ENCODE results near the gene FBLIM1.

The FBLIM1 gene

DNA sequence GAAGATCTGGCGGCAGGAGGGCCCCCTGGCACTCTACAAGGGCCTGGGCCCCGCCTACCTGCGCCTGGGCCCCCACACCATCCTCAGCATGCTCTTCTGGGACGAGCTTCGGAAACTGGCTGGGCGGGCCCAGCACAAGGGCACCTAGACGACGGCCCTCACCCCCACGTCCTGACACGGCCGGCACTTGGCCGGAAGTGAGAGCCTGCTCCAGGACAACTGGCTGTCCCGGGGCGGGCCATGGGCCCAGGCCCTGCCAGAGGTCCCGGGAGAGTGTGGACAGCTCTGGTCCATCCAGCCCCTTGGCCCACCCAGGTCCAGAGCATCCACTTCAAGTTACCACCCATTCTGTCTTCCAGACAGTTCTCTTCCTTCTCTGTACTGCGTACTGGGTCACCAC lies 19.3 kb upstream of the FBLIM1 start:
- Histone ChIP-seq H3K9me3 (ENCODE audit: control insufficient read depth, insufficient read depth, low read depth, low read length) (no peaks in the 10 kb centered on the region), H3K27me3 (ENCODE audit: control insufficient read depth, insufficient read depth, low read length) (no peaks in the 10 kb centered on the region), H3K36me3 (ENCODE audit: control insufficient read depth, insufficient read depth, low read length) (peaks cover 6% of the 10 kb centered on the region), H3K4me3 (ENCODE audit: low read depth, low read length) (no peak overlapping the region), H3K9ac (ENCODE audit: low read length) (no peak overlapping the region), H3K27ac (ENCODE audit: low read depth, low read length) (no peak overlapping the region), H3K4me1 (ENCODE audit: control insufficient read depth, insufficient read depth, low read length) (peaks cover 3% of the 10 kb centered on the region)

DNA sequence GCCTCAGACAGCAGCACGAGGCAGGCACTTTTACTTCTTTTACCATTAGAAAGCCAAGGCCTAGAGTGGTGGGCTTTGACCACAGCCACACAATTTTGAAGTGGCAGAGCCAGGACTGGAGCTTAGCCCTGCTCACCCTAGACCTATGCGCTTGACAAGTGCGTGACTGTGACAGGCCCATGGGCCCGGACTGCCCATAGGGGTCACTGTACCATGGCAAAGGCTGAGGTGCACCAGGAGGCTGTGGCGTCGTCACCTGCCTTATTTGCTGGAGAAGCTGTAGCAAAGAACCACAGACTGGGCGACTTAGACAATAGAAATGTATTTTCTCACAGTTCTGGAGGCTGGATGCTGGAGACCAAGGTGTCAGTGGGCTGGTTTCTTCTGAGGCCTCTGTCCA lies 18.9 kb upstream of the FBLIM1 start:
- no peaks in the 10 kb centered on the region for H3K27me3 ChIP-seq (ENCODE audit: control insufficient read depth, insufficient read depth, low read length)
- H3K4me1 ChIP-seq (ENCODE audit: control insufficient read depth, insufficient read depth, low read length) = peaks cover 3% of the 10 kb centered on the region
- no peaks in the 10 kb centered on the region for H3K9me3 ChIP-seq (ENCODE audit: control insufficient read depth, insufficient read depth, low read depth, low read length)
- H3K27ac ChIP-seq (ENCODE audit: low read depth, low read length) = no peak overlapping the region
- H3K9ac ChIP-seq (ENCODE audit: low read length) = no peak overlapping the region
- 0 out of 2 replicates have a peak, but pooled peaks cover under 1% of the 10 kb centered on the region for H3K36me3 ChIP-seq (ENCODE audit: control insufficient read depth, insufficient read depth, low read length)
- H3K4me3 ChIP-seq (ENCODE audit: low read depth, low read length) = no peak overlapping the region

DNA sequence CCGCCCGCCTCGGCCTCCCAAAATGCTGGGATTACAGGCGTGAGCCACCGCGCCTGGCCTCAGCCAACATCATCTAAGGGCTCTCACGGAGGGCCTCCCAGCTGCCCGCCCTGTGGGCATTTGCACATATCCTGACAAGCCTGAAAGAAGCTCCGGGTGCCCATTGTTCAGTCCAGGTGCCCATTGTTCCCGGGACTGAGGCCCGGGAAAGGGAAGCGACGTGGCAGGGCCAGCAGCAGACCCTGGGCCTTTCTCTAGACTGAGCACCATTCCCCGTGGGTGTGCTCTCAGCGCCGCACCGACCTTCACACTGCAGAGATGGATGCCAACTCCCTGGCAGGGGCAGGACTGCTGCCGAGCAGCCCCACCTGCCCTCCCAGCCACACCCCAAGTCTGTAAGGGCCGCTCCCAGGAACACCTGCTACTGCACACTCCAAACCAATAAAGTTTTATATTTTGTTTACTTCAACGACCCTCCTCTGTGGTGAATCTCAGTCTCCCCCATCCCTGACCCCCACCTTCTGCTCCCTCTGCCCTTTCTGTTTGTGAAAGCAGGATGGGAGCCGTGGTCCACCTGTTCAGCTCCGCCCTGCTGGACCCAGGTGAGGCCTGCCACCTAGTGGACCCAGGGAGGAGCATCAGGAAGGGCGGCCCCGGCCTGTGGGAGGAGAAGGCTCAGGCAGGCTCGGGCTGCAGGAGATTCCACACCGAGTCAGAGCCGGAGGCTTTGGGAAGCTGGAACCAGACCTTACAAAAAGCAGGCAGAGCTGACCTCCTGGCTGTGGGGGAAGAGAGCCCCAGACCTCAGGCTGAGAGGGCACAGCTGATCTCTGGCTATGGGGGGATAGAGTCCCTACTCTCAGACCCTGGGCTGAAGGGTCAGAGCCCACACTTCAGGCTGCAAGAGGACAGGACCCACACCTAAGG lies 17.4 kb upstream of the FBLIM1 start:
- Histone ChIP-seq H3K27ac (ENCODE audit: low read depth, low read length) (no peak overlapping the region), H3K36me3 (ENCODE audit: control insufficient read depth, insufficient read depth, low read length) (no peaks in the 10 kb centered on the region), H3K27me3 (ENCODE audit: control insufficient read depth, insufficient read depth, low read length) (no peaks in the 10 kb centered on the region), H3K9me3 (ENCODE audit: control insufficient read depth, insufficient read depth, low read depth, low read length) (no peaks in the 10 kb centered on the region), H3K9ac (ENCODE audit: low read length) (no peak overlapping the region), H3K4me3 (ENCODE audit: low read depth, low read length) (no peak overlapping the region), H3K4me1 (ENCODE audit: control insufficient read depth, insufficient read depth, low read length) (peaks cover 3% of the 10 kb centered on the region)

DNA sequence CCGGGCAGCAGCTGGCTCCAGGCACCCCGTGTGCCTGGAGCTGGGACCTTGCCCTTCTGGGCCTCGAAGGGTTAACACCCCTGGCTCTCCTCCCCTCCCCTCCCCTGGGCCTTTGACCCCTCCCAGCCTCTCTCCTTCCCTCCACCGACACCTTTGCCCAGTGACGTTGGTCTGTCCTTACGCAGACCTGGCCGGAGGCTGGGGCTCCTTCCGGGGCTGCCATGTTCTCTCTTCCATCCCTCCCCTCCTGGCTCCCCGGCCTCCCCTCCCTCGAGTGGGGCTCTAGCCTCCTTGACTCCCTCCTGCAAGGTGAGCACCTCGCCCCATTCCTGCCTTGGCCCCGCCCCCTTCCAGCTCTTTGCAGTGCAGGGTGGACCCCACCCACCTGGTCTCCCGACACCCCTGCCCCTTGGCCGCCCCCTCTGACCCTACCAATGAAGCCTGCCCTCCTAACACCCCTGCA lies 16.2 kb upstream of the FBLIM1 start, which contains the start of gene TMEM82:
TMEM82 (plus strand) TSS at position 161 of the 463 bp plus-strand sequence; CDS start at position 222, 61 bp downstream.
- H3K4me3 ChIP-seq (ENCODE audit: low read depth, low read length) = 0 out of 2 replicates have a peak within 1 kb of the TSS, but pooled peaks have one; percentile 8
- no peaks in the 10 kb centered on the region for H3K36me3 ChIP-seq (ENCODE audit: control insufficient read depth, insufficient read depth, low read length)
- no peak within 1 kb of the TSS for H3K27ac ChIP-seq (ENCODE audit: low read depth, low read length)
- H3K9ac ChIP-seq (ENCODE audit: low read length) = no peak within 1 kb of the TSS
- peaks cover 3% of the 10 kb centered on the region for H3K4me1 ChIP-seq (ENCODE audit: control insufficient read depth, insufficient read depth, low read length)
- H3K9me3 ChIP-seq (ENCODE audit: control insufficient read depth, insufficient read depth, low read depth, low read length) = no peaks in the 10 kb centered on the region
- no peaks in the 10 kb centered on the region for H3K27me3 ChIP-seq (ENCODE audit: control insufficient read depth, insufficient read depth, low read length)

DNA sequence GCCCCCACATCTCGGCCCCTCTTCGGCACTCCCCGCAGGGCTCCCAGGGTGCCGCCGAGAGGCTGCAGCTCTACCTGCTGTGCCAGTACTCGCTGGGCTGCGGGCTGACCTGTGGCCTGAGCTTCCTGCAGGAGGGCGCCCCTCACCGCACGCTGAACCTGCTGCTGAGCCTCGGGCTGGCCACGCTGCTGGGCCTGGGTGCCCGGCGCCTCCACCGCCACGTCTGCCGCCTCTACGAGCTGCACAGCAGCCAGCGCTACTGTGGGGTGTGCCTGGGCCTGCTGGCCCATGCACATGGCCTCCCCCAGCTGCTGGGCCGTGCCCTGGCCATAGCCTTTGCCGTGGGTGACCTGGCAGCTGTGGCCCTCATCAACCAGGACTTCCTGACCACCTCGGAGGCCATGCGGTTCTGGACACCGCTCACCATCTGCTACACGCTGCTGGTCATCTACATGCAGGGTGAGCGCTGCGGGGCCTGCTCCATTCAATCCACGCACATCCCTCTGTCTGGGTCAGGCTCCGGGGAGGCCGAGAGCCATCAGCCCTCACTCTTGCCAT lies 14.4 kb upstream of the FBLIM1 start:
- no peak overlapping the region for H3K27ac ChIP-seq (ENCODE audit: low read depth, low read length)
- no peaks in the 10 kb centered on the region for H3K9me3 ChIP-seq (ENCODE audit: control insufficient read depth, insufficient read depth, low read depth, low read length)
- no peaks in the 10 kb centered on the region for H3K27me3 ChIP-seq (ENCODE audit: control insufficient read depth, insufficient read depth, low read length)
- H3K36me3 ChIP-seq (ENCODE audit: control insufficient read depth, insufficient read depth, low read length) = no peaks in the 10 kb centered on the region
- H3K9ac ChIP-seq (ENCODE audit: low read length) = no peak overlapping the region
- peaks cover 7% of the 10 kb centered on the region for H3K4me1 ChIP-seq (ENCODE audit: control insufficient read depth, insufficient read depth, low read length)
- no peak overlapping the region for H3K4me3 ChIP-seq (ENCODE audit: low read depth, low read length)

DNA sequence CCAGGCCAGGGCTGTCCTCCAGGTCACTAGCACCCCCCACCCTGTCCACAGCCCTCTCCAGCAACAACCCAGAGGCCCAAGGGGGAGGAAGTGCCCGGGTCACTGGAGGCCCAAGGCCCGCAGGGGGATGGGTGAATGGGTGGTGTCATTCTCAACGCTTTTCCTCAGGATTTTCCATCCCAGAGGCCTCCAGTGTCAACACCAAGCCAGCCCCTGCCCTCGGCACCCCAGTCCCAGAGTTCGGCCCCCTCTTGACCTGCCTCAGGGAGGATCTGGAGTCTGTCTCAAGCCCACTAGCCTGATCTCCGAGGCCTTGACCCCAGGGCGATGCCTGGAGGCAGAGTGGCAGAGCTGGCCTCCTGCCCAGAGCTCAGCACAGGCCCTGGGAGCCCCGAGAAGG lies 11.2 kb upstream of the FBLIM1 start:
- Histone ChIP-seq H3K27me3 (ENCODE audit: control insufficient read depth, insufficient read depth, low read length) (no peaks in the 10 kb centered on the region), H3K9me3 (ENCODE audit: control insufficient read depth, insufficient read depth, low read depth, low read length) (no peaks in the 10 kb centered on the region), H3K4me1 (ENCODE audit: control insufficient read depth, insufficient read depth, low read length) (peaks cover 16% of the 10 kb centered on the region), H3K9ac (ENCODE audit: low read length) (no peak overlapping the region), H3K4me3 (ENCODE audit: low read depth, low read length) (no peak overlapping the region), H3K36me3 (ENCODE audit: control insufficient read depth, insufficient read depth, low read length) (no peaks in the 10 kb centered on the region), H3K27ac (ENCODE audit: low read depth, low read length) (no peak overlapping the region)

DNA sequence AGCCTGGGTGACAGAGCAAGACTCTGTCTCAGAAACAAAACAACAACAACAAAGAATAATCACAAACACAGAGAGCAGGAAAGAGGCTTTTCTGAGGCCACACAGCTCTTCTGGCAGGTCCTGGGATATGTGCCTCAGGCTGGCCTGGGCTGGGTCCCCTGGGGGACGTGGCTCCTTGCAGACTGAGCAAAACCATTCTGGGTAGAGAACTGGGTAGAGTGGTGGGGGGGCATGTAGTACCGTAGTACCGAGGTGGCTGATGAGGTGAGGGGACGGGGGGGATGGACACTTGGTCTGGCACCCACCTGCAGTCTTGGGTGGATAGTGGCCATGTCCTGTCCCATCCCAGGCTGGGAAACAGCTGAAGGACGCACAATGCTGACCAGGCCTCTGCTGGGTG lies 10.3 kb upstream of the FBLIM1 start:
- H3K27ac ChIP-seq (ENCODE audit: low read depth, low read length) = no peak overlapping the region
- no peak overlapping the region for H3K4me3 ChIP-seq (ENCODE audit: low read depth, low read length)
- H3K36me3 ChIP-seq (ENCODE audit: control insufficient read depth, insufficient read depth, low read length) = no peaks in the 10 kb centered on the region
- H3K4me1 ChIP-seq (ENCODE audit: control insufficient read depth, insufficient read depth, low read length) = peaks cover 16% of the 10 kb centered on the region
- no peak overlapping the region for H3K9ac ChIP-seq (ENCODE audit: low read length)
- H3K27me3 ChIP-seq (ENCODE audit: control insufficient read depth, insufficient read depth, low read length) = no peaks in the 10 kb centered on the region
- no peaks in the 10 kb centered on the region for H3K9me3 ChIP-seq (ENCODE audit: control insufficient read depth, insufficient read depth, low read depth, low read length)

DNA sequence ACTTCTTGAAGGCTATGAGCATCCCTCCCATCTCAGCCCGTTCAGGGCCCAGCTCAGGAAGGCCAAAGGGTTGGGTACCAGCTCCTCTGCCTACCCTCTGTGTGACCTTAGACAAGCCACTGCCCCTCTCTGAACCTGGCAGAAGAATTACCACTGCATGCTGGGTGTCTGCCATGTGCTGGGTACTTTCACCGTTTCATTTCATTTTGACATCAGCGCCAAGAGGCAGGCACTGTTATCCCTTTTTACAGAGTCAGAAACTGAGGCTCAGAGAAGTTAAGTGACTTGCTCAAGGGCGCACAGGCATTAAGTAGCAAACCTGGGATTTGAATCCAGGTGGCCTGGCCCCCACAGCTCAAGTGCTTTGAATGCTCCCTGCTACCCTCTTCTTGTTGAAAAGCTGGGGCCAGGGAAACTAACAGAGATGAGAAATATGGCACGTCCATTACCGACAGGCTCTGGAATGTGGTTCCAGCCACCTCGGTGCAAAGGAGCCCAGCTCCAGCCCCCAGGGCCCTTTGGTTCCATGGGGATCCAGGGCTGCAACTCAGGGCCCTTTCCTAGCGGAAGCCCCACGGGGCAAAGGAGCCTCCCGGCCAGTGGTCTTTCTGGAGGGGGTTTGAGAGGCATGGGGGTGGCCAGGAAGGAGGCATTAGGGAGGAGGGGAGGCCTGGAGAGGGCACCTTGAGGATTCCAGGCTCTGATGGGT lies 9.8 kb upstream of the FBLIM1 start:
- peaks cover 16% of the 10 kb centered on the region for H3K4me1 ChIP-seq (ENCODE audit: control insufficient read depth, insufficient read depth, low read length)
- H3K4me3 ChIP-seq (ENCODE audit: low read depth, low read length) = no peak overlapping the region
- no peaks in the 10 kb centered on the region for H3K9me3 ChIP-seq (ENCODE audit: control insufficient read depth, insufficient read depth, low read depth, low read length)
- no peak overlapping the region for H3K9ac ChIP-seq (ENCODE audit: low read length)
- no peaks in the 10 kb centered on the region for H3K36me3 ChIP-seq (ENCODE audit: control insufficient read depth, insufficient read depth, low read length)
- H3K27ac ChIP-seq (ENCODE audit: low read depth, low read length) = no peak overlapping the region
- no peaks in the 10 kb centered on the region for H3K27me3 ChIP-seq (ENCODE audit: control insufficient read depth, insufficient read depth, low read length)

DNA sequence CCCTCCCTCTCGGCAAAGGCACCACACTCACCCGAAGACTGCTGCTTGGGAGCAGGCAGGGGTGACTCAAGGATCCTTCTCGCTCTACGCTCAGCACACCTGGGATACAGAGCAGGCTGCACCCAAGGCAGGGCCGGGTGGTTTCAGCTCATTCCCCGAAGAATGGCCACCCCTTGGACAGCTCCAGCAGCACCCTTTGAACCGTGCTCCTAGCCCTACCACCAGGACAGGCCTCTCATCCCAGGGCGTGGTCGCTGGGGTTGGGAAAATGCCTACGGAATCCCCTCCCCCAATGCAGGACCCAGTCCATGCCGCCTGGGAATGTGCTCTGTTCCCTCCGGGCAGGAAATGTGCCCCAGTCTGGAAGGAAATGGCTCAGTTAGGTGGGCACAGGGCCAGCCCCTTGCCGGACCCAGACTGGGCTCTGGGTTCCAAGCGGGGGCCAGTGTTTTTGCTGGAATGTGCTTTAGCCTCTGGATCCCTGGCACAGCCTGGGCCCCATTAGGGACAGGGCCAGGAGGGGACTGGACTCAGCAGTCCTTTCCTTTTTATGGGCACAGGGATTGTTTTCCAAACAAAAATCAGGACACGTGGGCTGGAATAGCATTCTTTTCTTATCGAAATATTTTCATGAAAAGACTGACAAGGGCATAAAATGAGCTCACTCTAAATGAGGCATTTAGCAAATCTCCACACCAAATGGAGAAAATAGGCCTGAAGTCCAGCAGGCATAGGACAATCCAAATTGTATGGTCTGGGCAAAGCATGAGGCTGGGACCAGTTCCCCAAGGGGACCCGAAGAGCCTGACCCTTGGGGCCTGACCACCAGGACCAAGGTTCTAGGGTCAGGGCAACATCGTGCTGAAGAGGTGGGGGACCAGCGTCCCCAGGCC lies 8.9 kb upstream of the FBLIM1 start:
- no peaks in the 10 kb centered on the region for H3K36me3 ChIP-seq (ENCODE audit: control insufficient read depth, insufficient read depth, low read length)
- H3K4me1 ChIP-seq (ENCODE audit: control insufficient read depth, insufficient read depth, low read length) = peaks cover 16% of the 10 kb centered on the region
- H3K4me3 ChIP-seq (ENCODE audit: low read depth, low read length) = no peak overlapping the region
- H3K27ac ChIP-seq (ENCODE audit: low read depth, low read length) = no peak overlapping the region
- no peaks in the 10 kb centered on the region for H3K9me3 ChIP-seq (ENCODE audit: control insufficient read depth, insufficient read depth, low read depth, low read length)
- H3K27me3 ChIP-seq (ENCODE audit: control insufficient read depth, insufficient read depth, low read length) = no peaks in the 10 kb centered on the region
- peak overlapping the region; percentile 26 for H3K9ac ChIP-seq (ENCODE audit: low read length)

DNA sequence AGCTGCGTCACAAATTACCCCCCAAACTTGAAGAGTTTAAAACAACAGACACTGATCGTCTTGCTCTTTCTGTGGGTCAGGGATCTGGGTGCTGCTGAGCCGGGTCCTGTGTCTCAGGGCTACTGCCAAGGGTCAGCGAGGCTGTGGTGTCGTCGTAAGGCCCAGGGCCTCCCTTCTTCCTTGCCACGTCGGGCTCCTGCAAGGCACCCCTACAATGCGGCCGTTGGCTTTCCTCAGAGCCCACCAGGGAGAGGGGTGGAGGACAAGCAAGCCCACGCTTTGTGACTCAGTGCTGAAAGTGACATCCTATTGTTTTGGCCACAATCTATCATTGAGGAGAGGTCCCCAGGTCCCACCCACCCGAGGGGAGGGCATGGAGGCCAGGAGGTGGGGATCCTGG lies 7.7 kb upstream of the FBLIM1 start:
- no peaks in the 10 kb centered on the region for H3K27me3 ChIP-seq (ENCODE audit: control insufficient read depth, insufficient read depth, low read length)
- no peak overlapping the region for H3K27ac ChIP-seq (ENCODE audit: low read depth, low read length)

More for the DNA sequence above, 7.7 kb upstream of the FBLIM1 start:
- peaks cover 25% of the 10 kb centered on the region for H3K4me1 ChIP-seq (ENCODE audit: control insufficient read depth, insufficient read depth, low read length)
- H3K36me3 ChIP-seq (ENCODE audit: control insufficient read depth, insufficient read depth, low read length) = no peaks in the 10 kb centered on the region
- H3K4me3 ChIP-seq (ENCODE audit: low read depth, low read length) = no peak overlapping the region
- H3K9me3 ChIP-seq (ENCODE audit: control insufficient read depth, insufficient read depth, low read depth, low read length) = no peaks in the 10 kb centered on the region
- no peak overlapping the region for H3K9ac ChIP-seq (ENCODE audit: low read length)

All from HUES6 (cell line).